ENCODE results near the gene SOX18. TPM values are rescaled to one million over a fixed set of nuclear protein-coding genes. Genes with fewer than 3 reads are reported as not detected.

SOX18 gene
- total and polyA plus RNA-seq, 2 of the 13 experiments (the other 11 are each of a cell fraction or from before 2014, with no cell fraction given): 1.6 to 1.9 TPM

DNA sequence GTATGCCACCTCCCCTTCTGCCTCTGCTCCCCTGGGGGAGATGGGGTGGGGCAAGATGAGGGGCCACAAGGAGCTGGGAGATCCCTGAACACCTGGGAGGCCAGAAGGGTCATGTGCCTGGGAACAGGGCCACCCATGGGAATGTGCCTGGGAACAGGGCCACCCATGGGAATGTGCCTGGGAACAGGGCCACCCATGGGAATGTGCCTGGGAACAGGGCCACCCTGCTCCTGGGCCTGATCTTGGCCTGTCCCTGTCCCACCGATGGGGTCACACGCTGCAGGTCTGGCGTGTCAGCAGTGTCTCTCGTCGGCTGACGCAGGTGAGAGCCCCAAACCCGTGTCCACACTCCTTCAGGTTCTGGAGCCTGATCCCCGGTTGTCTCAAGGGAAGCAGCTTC is 25.5 kb upstream of the SOX18 start:
- in situ Hi-C loops (cut with HindIII; ENCODE audit: extremely low pct_ligation_motif_present, low pct_unique_long_range_greater_than_20kb) (no loop called here), intact Hi-C loops (cut with micrococcal nuclease; ENCODE audit: unreplicated experiment) (no loop called here)
- no peak overlapping the region for H2AFZ ChIP-seq (ENCODE audit: low read length)
- H3K4me3 ChIP-seq (replicated peaks in 1 of 3; ENCODE audit: insufficient read depth in 1 of 3, low read depth in 2 of 3, low read length in 3 of 3): no peak overlapping the region
- H3K4me1 ChIP-seq (ENCODE audit: insufficient read depth, low read length): peaks cover 18% of the 10 kb centered on the region
- ChIA-PET POLR2A (no interaction called here), CTCF (ENCODE audit: low intra/inter-chr PET ratio, low total read pairs) (no interaction called here)
- no peaks in the 10 kb centered on the region for H3K79me2 ChIP-seq (ENCODE audit: insufficient read depth, low read length)
- H3K27ac ChIP-seq (ENCODE audit: extremely low read length, insufficient read depth, low read length): no peak overlapping the region
- TF ChIP-seq ZNF350 (CRISPR knock-in tag; IDR thresholded peaks at IDR 0.05; ENCODE audit: borderline replicate concordance, low read depth) (no peak), FLYWCH1 (CRISPR knock-in tag; IDR thresholded peaks at IDR 0.05) (no peak), NCOA1 (CRISPR knock-in tag; IDR thresholded peaks at IDR 0.05) (no peak), HMG20B (CRISPR knock-in tag; conservative IDR thresholded peaks at IDR 0.05) (no peak), KDM1A (CRISPR knock-in tag; IDR thresholded peaks at IDR 0.05) (no peak), ZNF317 (CRISPR knock-in tag; IDR thresholded peaks at IDR 0.05) (no peak), MTF2 (CRISPR knock-in tag; IDR thresholded peaks at IDR 0.05; ENCODE audit: borderline replicate concordance) (no peak), ZNF24 (IDR thresholded peaks at IDR 0.05) (no peak), IRX3 (CRISPR knock-in tag; IDR thresholded peaks at IDR 0.05; ENCODE audit: borderline replicate concordance, low read depth) (no peak), ZNF333 (CRISPR knock-in tag; IDR thresholded peaks at IDR 0.05; ENCODE audit: borderline replicate concordance) (no peak)
- TF ChIP-seq, protein P1, sequence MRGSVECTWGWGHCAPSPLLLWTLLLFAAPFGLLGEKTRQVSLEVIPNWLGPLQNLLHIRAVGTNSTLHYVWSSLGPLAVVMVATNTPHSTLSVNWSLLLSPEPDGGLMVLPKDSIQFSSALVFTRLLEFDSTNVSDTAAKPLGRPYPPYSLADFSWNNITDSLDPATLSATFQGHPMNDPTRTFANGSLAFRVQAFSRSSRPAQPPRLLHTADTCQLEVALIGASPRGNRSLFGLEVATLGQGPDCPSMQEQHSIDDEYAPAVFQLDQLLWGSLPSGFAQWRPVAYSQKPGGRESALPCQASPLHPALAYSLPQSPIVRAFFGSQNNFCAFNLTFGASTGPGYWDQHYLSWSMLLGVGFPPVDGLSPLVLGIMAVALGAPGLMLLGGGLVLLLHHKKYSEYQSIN (CRISPR knock-in tag; IDR thresholded peaks at IDR 0.05; ENCODE audit: borderline replicate concordance): no peak
- TF ChIP-seq, protein P2, sequence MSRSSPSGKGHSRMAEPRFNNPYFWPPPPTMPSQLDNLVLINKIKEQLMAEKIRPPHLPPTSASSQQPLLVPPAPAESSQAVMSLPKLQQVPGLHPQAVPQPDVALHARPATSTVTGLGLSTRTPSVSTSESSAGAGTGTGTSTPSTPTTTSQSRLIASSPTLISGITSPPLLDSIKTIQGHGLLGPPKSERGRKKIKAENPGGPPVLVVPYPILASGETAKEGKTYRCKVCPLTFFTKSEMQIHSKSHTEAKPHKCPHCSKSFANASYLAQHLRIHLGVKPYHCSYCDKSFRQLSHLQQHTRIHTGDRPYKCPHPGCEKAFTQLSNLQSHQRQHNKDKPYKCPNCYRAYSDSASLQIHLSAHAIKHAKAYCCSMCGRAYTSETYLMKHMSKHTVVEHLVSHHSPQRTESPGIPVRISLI (CRISPR knock-in tag; IDR thresholded peaks at IDR 0.05; ENCODE audit: borderline replicate concordance): no peak
- TF ChIP-seq, protein P3, sequence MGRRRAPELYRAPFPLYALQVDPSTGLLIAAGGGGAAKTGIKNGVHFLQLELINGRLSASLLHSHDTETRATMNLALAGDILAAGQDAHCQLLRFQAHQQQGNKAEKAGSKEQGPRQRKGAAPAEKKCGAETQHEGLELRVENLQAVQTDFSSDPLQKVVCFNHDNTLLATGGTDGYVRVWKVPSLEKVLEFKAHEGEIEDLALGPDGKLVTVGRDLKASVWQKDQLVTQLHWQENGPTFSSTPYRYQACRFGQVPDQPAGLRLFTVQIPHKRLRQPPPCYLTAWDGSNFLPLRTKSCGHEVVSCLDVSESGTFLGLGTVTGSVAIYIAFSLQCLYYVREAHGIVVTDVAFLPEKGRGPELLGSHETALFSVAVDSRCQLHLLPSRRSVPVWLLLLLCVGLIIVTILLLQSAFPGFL (CRISPR knock-in tag; IDR thresholded peaks at IDR 0.05): no peak
- no peaks in the 10 kb centered on the region for H4K20me1 ChIP-seq (ENCODE audit: insufficient read depth, low read length)
- no TSS peak for BruUV-seq (replicated peaks)
- H3K36me3 ChIP-seq (replicated peaks in 1 of 2; ENCODE audit: control insufficient read depth in 1 of 2, insufficient read depth in 2 of 2, low read length in 2 of 2): no peaks in the 10 kb centered on the region
- no peaks in the 10 kb centered on the region for H3K27me3 ChIP-seq (ENCODE audit: control insufficient read depth in 1 of 2, insufficient read depth in 2 of 2, low read length in 2 of 2)
- no peak for ATAC-seq
- WGBS (ENCODE audit: low lambda C conversion rate): 87% methylated on average over 7 of the region's 8 CpGs
- no peaks in the 10 kb centered on the region for H3K9me3 ChIP-seq (ENCODE audit: low read length)
- no peak overlapping the region for H3K9ac ChIP-seq (ENCODE audit: insufficient read depth, low read depth, low read length)
- no peak overlapping the region for H3K4me2 ChIP-seq (ENCODE audit: low read depth, low read length)
- no peak for DNase-seq (ENCODE audit: low spot score)
- FAIRE-seq: no peak

All from HepG2 (cell line).